BE2C (cell line): ENCODE results near the gene NAA10.

Source experiments
- DNase-seq: peaks from one replicate; pipeline ENCODE4 v3.0.0-alpha.2; 2020
- H3K27me3 ChIP-seq: fragments of 250-450 bp; sonication (Bioruptor Pico); 2 replicates; pipeline ENCODE4 v1.5.1; 2020; ENCODE audit warnings: mild to moderate bottlenecking
- H3K36me3 ChIP-seq: fragments of 250-450 bp; sonication (Bioruptor Pico); 2 replicates; pipeline ENCODE4 v1.5.1; 2020; ENCODE audit warnings: mild to moderate bottlenecking
- H3K4me1 ChIP-seq: fragments of 250-450 bp; sonication (Bioruptor Pico); 2 replicates; pipeline ENCODE4 v1.5.1; 2020
- H3K4me3 ChIP-seq: 2 replicates; pipeline ENCODE4 v1.5.1; 2011; ENCODE audit warnings: low read depth, low read length
- H3K9me3 ChIP-seq: fragments of 250-450 bp; sonication (Bioruptor Pico); 2 replicates; pipeline ENCODE4 v1.5.1; 2020
- CTCF ChIP-seq: IDR thresholded peaks from 2 replicates; pipeline ENCODE4 v1.5.1; 2012; ENCODE audit warnings: mild to moderate bottlenecking, low read depth, low read length

The NAA10 gene

GRCh38 chrX:153925739-153926551 is 8.9 kb downstream of the NAA10 start, which contains the start of gene ARHGAP4:
ARHGAP4 (minus strand) TSS chrX:153926264; CDS start chrX:153926202, 62 bp downstream.
- TF ChIP-seq CTCF = no peak
- Histone ChIP-seq H3K4me1 (peaks cover 36% of the 10 kb centered on the region), H3K27me3 (no peaks in the 10 kb centered on the region), H3K36me3 (peaks cover 10% of the 10 kb centered on the region), H3K4me3 (peak within 1 kb of the TSS; percentile 64), H3K9me3 (no peaks in the 10 kb centered on the region)
- no peak for DNase-seq

DNA sequence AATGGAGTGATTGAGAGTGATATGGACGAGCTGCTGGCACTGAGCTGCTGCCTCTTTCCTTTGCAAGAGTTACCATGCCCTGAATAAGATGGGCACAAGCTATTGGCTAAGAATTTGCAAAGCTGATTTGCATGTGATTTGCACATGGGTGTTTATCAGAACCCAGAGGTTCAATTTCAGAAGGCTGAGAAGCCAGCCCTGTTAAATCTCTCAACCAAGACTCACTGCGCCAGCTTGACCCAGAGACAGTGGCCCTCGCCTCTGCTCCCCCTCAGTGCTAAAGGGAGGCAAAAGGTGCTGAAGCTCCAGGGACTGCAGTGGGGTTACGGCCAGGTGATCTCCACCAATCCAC is 9.5 kb downstream of the NAA10 start:
- peaks cover 38% of the 10 kb centered on the region for H3K4me1 ChIP-seq

DNA sequence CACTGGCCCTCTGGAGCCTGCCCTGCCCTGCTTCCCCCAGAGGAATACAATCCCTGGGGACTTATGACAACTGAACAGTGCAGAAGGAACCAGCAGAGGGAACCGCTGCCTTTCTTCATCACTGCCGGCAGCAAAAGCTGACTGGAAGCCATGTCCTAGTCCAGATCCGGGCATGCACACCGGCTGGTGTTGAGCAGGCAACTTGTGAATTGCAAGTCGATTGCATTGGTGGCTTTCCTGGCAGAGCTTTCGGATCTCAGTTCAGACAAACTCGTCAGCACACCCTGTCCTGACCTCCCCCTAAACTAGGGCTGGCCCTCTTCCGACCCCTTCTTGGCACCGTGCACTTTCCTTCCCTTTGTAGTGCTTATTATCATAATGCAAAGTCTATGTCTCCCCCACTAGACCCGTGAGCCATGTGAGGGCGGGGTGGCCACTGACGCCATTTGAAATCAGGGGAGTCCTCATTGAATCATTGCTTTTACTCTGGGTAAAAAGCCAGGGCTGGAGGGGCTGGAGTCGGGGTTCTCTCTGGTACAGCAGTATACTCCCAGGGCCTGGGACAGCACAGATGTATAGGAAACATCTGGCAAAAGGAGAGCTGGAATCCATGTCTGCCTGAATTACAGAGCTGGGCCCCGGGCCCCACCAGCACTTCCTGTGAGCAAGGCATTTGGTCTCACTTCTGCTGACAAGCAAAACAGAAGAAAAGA is 10.5 kb downstream of the NAA10 start:
- peaks cover 38% of the 10 kb centered on the region for H3K4me1 ChIP-seq
- H3K36me3 ChIP-seq = peaks cover 1% of the 10 kb centered on the region
- peak; percentile 57 for TF ChIP-seq CTCF
- H3K27me3 ChIP-seq = no peaks in the 10 kb centered on the region
- H3K9me3 ChIP-seq = no peaks in the 10 kb centered on the region
- no peak overlapping the region for H3K4me3 ChIP-seq
- peak; percentile 73 for DNase-seq

More for the DNA sequence above, 9.5 kb downstream of the NAA10 start:
- no peak for TF ChIP-seq CTCF
- no peaks in the 10 kb centered on the region for H3K9me3 ChIP-seq
- peaks cover 6% of the 10 kb centered on the region for H3K36me3 ChIP-seq
- H3K4me3 ChIP-seq = no peak overlapping the region
- DNase-seq = no peak
- H3K27me3 ChIP-seq = no peaks in the 10 kb centered on the region

DNA sequence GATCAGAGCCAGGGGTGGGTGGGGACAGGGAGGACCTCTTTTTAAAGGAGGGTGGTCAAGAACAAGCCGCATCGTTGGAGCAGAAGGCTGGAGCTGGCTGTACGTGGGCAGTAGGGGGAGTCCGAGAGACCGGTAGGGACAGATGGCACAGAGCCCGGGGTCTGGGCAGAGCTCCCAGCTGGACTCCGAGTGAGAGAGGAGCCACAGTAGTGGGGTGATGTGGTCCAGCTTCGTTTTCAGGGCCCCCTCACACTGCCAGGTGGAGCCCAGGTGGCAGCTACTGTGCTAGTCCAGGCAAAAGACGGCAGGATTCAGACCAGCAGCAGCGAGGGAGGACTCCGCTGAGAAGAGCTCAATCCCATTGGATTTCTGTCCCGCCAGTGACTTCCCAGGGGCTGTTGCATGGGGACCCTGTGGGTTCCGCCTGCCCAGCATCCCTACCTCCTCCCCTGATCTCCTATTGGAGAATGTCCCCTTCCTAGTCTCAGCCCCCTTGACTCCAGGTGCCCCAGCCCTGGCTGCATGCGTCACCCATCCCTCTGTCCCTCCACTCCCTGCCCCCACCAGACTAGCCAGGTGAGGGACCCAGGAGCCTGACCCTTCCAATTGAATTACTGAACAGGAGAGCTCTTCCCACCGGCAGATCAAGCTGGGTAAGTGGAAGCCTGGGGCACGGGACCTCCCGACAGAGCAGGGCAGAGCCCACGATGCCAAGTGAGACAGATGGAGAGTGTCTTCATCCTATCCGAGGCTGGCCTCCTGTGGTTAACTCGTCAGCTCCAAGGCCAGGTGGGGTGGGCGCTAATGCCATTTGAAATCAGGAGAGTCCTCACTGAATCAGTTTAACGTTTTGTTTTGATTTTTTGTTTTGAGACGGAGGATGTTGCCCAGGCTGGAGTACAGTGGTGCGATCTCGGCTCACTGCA is 11.6 kb downstream of the NAA10 start:
- no peak overlapping the region for H3K4me3 ChIP-seq
- no peaks in the 10 kb centered on the region for H3K9me3 ChIP-seq
- peak; percentile 54 for TF ChIP-seq CTCF
- no peaks in the 10 kb centered on the region for H3K27me3 ChIP-seq
- H3K4me1 ChIP-seq = peaks cover 38% of the 10 kb centered on the region
- peak; percentile 73 for DNase-seq
- H3K36me3 ChIP-seq = no peaks in the 10 kb centered on the region

GRCh38 chrX:153921511-153922446 is 13.1 kb downstream of the NAA10 start:
- Histone ChIP-seq H3K27me3 (no peaks in the 10 kb centered on the region), H3K4me3 (peak overlapping the region; percentile 45), H3K4me1 (peaks cover 35% of the 10 kb centered on the region), H3K36me3 (no peaks in the 10 kb centered on the region), H3K9me3 (no peaks in the 10 kb centered on the region)
- no peak for TF ChIP-seq CTCF
- DNase-seq = peak; percentile 61
